CD4-positive, alpha-beta memory T cell (primary cell): ENCODE data around the gene ITPR2. TPM values are rescaled to one million over a fixed set of nuclear protein-coding genes. Genes with fewer than 3 reads are reported as not detected.

Source experiments
- CTCF ChIA-PET: fragments of 350-600 bp; sonication (Branson Sonifier 250); formaldehyde crosslinking; loops from one replicate; lab custom pipeline; 2021; ENCODE audit warnings: inconsistent platforms; ENCODE audit not compliant: partially characterized antibody; lab: Charles Lee
- POLR2A ChIA-PET: fragments of 350-600 bp; sonication (Branson Sonifier 250); formaldehyde crosslinking; loops from one replicate; lab custom pipeline; 2021; ENCODE audit not compliant: partially characterized antibody; lab: Charles Lee
- DNase-seq, 5 donors: peaks; one replicate each; pipeline versions ENCODE4 v3.0.0 to v3.0.0-alpha.2; 2020 to 2022; ENCODE audit warnings: mixed read lengths in 1 of 5
- H3K27ac ChIP-seq: one replicate; pipeline ENCODE4 v1.7.0; 2013; ENCODE audit warnings: low read depth, low read length
- H3K27me3 ChIP-seq: 2 replicates; pipeline ENCODE4 v1.7.0; 2013; ENCODE audit warnings: mild to moderate bottlenecking, low read length, moderate library complexity; ENCODE audit not compliant: insufficient read depth
- H3K36me3 ChIP-seq: 2 replicates; pipeline ENCODE4 v1.7.0; 2013; ENCODE audit warnings: mild to moderate bottlenecking, low read length, moderate library complexity; ENCODE audit not compliant: insufficient read depth
- H3K4me1 ChIP-seq: 2 replicates; pipeline ENCODE4 v1.7.0; 2013; ENCODE audit warnings: mild to moderate bottlenecking, low read length, moderate library complexity; ENCODE audit not compliant: insufficient read depth
- H3K4me3 ChIP-seq, 2 donors: one replicate each; pipeline ENCODE4 v1.7.0; 2013; ENCODE audit warnings: low read length in 2 of 2, mild to moderate bottlenecking in 1 of 2
- H3K9me3 ChIP-seq, 2 donors: one replicate each; pipeline ENCODE4 v1.7.0; 2013; ENCODE audit warnings: low read length in 2 of 2, control low read depth in 1 of 2; ENCODE audit not compliant: control insufficient read depth in 1 of 2
- H3K27ac Mint-ChIP-seq, 7 donors: one replicate each; pipeline ENCODE4 v1.8.0; 2020 to 2021; ENCODE audit warnings: mixed read lengths in 7 of 7, mild to moderate bottlenecking in 6 of 7, inconsistent platforms in 3 of 7, moderate library complexity in 3 of 7
- H3K27me3 Mint-ChIP-seq, 2 donors: one replicate each; pipeline ENCODE4 v1.8.0; 2020 to 2021; ENCODE audit warnings: mixed read lengths in 2 of 2
- H3K36me3 Mint-ChIP-seq, 2 donors: one replicate each; pipeline ENCODE4 v1.8.0; 2020 to 2021; ENCODE audit warnings: mixed read lengths in 2 of 2, inconsistent platforms in 1 of 2, mild to moderate bottlenecking in 1 of 2
- H3K4me1 Mint-ChIP-seq, 4 donors: one replicate each; pipeline ENCODE4 v1.8.0; 2020 to 2021; ENCODE audit warnings: mixed read lengths in 4 of 4, mild to moderate bottlenecking in 1 of 4
- H3K4me3 Mint-ChIP-seq, 8 donors: one replicate each; pipeline ENCODE4 v1.8.0; 2020 to 2021; ENCODE audit warnings: mixed read lengths in 8 of 8, mild to moderate bottlenecking in 7 of 8, moderate library complexity in 6 of 8, inconsistent platforms in 3 of 8
- H3K9me3 Mint-ChIP-seq, 8 donors: one replicate each; pipeline ENCODE4 v1.8.0; 2020 to 2021; ENCODE audit warnings: mixed read lengths in 8 of 8, mild to moderate bottlenecking in 5 of 8, inconsistent platforms in 3 of 8, moderate library complexity in 1 of 8
- intact Hi-C: fragments of 100-400 bp; cut with micrococcal nuclease; formaldehyde crosslinking; loops from one replicate; pipeline ENCODE4 v1.15.1; 2023
- polyA plus RNA-seq, 2 donors: library from polyadenylated mRNA; unstranded; fragments of 300-500 nt; fragmentation: Illumina TruSeq; gene quantifications; one replicate each; pipeline ENCODE4 v1.2.3, GENCODE V29; 2021
- total RNA-seq, 2 experiments: library from RNA; stranded (reverse); gene quantifications; one replicate each; pipeline ENCODE4 v1.2.3, GENCODE V29; 2021

ITPR2 gene
- total and polyA plus RNA-seq, 4 experiments from 2014 or later, result 4.7 to 55.6 (median 34.1) TPM

DNA sequence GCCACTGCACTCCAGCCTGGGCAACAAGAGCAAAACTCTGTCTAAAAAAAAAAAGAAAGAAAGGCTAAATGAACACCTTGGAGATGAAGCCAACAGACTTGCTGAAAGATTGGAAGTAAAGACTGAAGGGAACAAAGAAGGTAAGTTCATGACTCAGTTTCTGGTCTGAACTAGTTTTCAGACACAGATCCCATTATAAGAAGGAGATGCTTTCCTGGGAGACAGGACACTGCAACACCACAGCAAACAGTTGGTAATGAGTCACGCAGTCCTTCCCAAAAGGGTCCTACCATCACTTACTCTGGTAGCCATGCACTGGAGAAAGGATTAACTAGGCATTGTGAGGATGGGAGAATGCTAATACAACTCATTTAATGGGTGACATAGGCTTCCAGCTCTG, 540.4 kb downstream of the ITPR2 start:
- no peak for DNase-seq
- intact Hi-C loops, result no loop called here
- H3K27ac Mint-ChIP-seq, result no peak overlapping the region
- no peaks in the 10 kb centered on the region for H3K36me3 Mint-ChIP-seq
- Histone ChIP-seq H3K4me1 (no peaks in the 10 kb centered on the region), H3K4me3 (no peak overlapping the region), H3K27ac (no peak overlapping the region), H3K9me3 (no peaks in the 10 kb centered on the region), H3K27me3 (no peaks in the 10 kb centered on the region), H3K36me3 (no peaks in the 10 kb centered on the region)
- H3K27me3 Mint-ChIP-seq, result peaks cover 0 to 2% of the 10 kb centered on the region in 2 donors
- CTCF ChIA-PET, result no interaction called here
- peaks cover 0 to under 1% (median 0%) of the 10 kb centered on the region in 8 donors for H3K9me3 Mint-ChIP-seq
- H3K4me3 Mint-ChIP-seq, result no peak overlapping the region
- H3K4me1 Mint-ChIP-seq, result no peaks in the 10 kb centered on the region
- POLR2A ChIA-PET, result no interaction called here

- Mint-ChIP-seq H3K36me3 (no peaks in the 10 kb centered on the region), H3K27ac (no peak overlapping the region), H3K4me3 (no peak overlapping the region), H3K9me3 (peaks cover 0 to 3% (median 0%) of the 10 kb centered on the region in 8 donors), H3K4me1 (no peaks in the 10 kb centered on the region), H3K27me3 (peaks cover 0 to 2% of the 10 kb centered on the region in 2 donors)
- Histone ChIP-seq H3K4me3 (no peak overlapping the region), H3K36me3 (no peaks in the 10 kb centered on the region), H3K4me1 (no peaks in the 10 kb centered on the region), H3K9me3 (no peaks in the 10 kb centered on the region), H3K27me3 (no peaks in the 10 kb centered on the region), H3K27ac (no peak overlapping the region)
- ChIA-PET POLR2A (no interaction called here), CTCF (no interaction called here)
- DNase-seq, result no peak
- intact Hi-C loops, result no loop called here
Measured at GRCh38 chr12:26290565-26290964, 542.4 kb downstream of the ITPR2 start.

DNA sequence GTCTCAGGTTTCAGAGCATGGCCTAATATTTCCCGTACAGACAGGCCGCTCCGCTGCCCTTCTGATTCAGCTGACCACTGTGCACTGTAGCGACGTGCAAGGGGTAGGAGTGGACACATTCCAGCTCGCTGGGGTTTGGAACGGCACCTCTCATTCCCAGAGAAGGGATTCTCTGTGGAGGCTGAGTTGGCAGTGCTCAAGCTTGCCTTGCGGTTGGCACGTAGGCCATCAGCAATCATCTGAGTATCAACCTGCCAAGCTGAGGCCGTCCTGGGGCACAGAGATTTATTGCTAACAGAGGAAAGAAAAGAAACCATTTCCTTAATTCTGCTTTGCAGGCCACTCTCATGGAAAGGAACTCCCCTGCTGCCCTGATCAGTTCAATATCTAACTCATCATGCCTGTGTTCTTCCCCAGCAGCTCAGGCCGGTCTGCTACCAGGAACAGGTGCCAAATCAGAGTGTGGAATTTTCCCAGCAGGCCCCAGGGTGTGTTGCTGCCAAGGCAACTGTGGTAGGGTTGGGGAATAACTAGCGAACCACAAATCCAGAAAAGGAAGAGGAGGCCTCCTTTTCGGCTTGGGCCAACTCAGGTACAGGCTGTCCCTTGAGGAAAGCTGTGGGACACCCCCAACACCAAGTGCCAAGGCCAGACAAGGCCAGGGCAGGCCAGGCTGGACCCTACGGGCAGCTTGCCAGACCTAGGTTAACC, 545.2 kb downstream of the ITPR2 start:
- no peak for DNase-seq
- H3K36me3 ChIP-seq, result no peaks in the 10 kb centered on the region
- H3K27me3 ChIP-seq, result no peaks in the 10 kb centered on the region
- intact Hi-C loops, result no loop called here
- no peaks in the 10 kb centered on the region for H3K9me3 ChIP-seq
- ChIA-PET CTCF (no interaction called here), POLR2A (no interaction called here)
- Mint-ChIP-seq H3K9me3 (peaks cover 0 to 3% (median 0%) of the 10 kb centered on the region in 8 donors), H3K4me3 (no peak overlapping the region), H3K4me1 (peaks cover 0 to 5% (median 0%) of the 10 kb centered on the region in 4 donors), H3K27me3 (peaks cover 0 to 2% of the 10 kb centered on the region in 2 donors), H3K27ac (no peak overlapping the region), H3K36me3 (no peaks in the 10 kb centered on the region)
- H3K27ac ChIP-seq, result no peak overlapping the region
- no peak overlapping the region for H3K4me3 ChIP-seq
- H3K4me1 ChIP-seq, result no peaks in the 10 kb centered on the region

Other genes with a start within 250 kb of the ITPR2 start
- 10 to 100 TPM; 25.6 to 28.7 TPM for gene INTS13, start 104.8 kb upstream of the ITPR2 start, total RNA-seq
- 10 to 100 TPM; 20.6 to 23.7 TPM for gene INTS13, start 104.8 kb upstream of the ITPR2 start, polyA plus RNA-seq
- 10 to 100 TPM; 92.2 to 94.2 TPM for gene FGFR1OP2, start 105.3 kb upstream of the ITPR2 start, total RNA-seq
- 100 to 1,000 TPM; 106 to 111 TPM for gene FGFR1OP2, start 105.3 kb upstream of the ITPR2 start, polyA plus RNA-seq
- 10 to 100 TPM; 27.7 to 29.2 TPM for gene TM7SF3, start 181.2 kb upstream of the ITPR2 start, total RNA-seq
- 10 to 100 TPM; 46.5 to 61.6 TPM for gene TM7SF3, start 181.2 kb upstream of the ITPR2 start, polyA plus RNA-seq
- 10 to 100 TPM; 65.3 to 68.3 TPM for gene MED21, start 189.4 kb upstream of the ITPR2 start, total RNA-seq
- 10 to 100 TPM; 20.0 to 23.3 TPM for gene MED21, start 189.4 kb upstream of the ITPR2 start, polyA plus RNA-seq
- not detected for gene C12orf71, start 249.4 kb upstream of the ITPR2 start, total RNA-seq
- not detected for gene C12orf71, start 249.4 kb upstream of the ITPR2 start, polyA plus RNA-seq